Epithelial cell of esophagus (primary cell): ENCODE results near the gene PSORS1C2.

ENCODE experiments used
- DNase-seq: peaks from one replicate; pipeline ENCODE4 v3.0.0; 2010; ENCODE audit warnings: low read depth
- H3K4me3 ChIP-seq: 2 replicates; pipeline ENCODE4 v1.5.1; 2011; ENCODE audit warnings: mild to moderate bottlenecking, low read length, control low read depth
- CTCF ChIP-seq: IDR thresholded peaks from 2 replicates; pipeline ENCODE4 v1.5.1; 2011; ENCODE audit warnings: low read depth, mild to moderate bottlenecking, low read length, control low read depth, inconsistent platforms; ENCODE audit not compliant: insufficient read depth; ENCODE audit errors: missing control alignments

The PSORS1C2 gene

GRCh38 chr6:31178143-31179041 lies 39.5 kb upstream of the PSORS1C2 start:
- DNase-seq: no peak

GRCh38 chr6:31175971-31176370 lies 37.1 kb upstream of the PSORS1C2 start:
- DNase-seq: no peak
- TF ChIP-seq CTCF: no peak
- no peak overlapping the region for H3K4me3 ChIP-seq

More at GRCh38 chr6:31178143-31179041, 39.5 kb upstream of the PSORS1C2 start:
- no peak overlapping the region for H3K4me3 ChIP-seq
- TF ChIP-seq CTCF: no peak

- no peak for TF ChIP-seq CTCF
- no peak for DNase-seq
- no peak overlapping the region for H3K4me3 ChIP-seq
Measured at GRCh38 chr6:31174378-31174777, 35.5 kb upstream of the PSORS1C2 start.

- H3K4me3 ChIP-seq: no peak overlapping the region
- no peak for TF ChIP-seq CTCF
- DNase-seq: no peak
Measured at GRCh38 chr6:31173406-31173805, 34.5 kb upstream of the PSORS1C2 start.

GRCh38 chr6:31172973-31173384 lies 34.1 kb upstream of the PSORS1C2 start:
- H3K4me3 ChIP-seq: no peak overlapping the region
- DNase-seq: no peak
- TF ChIP-seq CTCF: no peak

GRCh38 chr6:31171931-31172905 lies 33.4 kb upstream of the PSORS1C2 start:
- H3K4me3 ChIP-seq: no peak overlapping the region
- DNase-seq: no peak
- no peak for TF ChIP-seq CTCF
